Stimulated activated CD4-positive, alpha-beta T cell treated with anti-CD3 and anti-CD28 coated beads, Interleukin-4, amount 100 ng/mL, for 1 hour (primary cell): ENCODE measurements around the gene ILF3.
A peak's percentile ranks its signal among the peaks of the same experiment; 100 is the strongest.

ENCODE experiments used
- DNase-seq: peaks from one replicate; pipeline ENCODE4 v3.0.0-alpha.2; 2020

The ILF3 gene

DNA sequence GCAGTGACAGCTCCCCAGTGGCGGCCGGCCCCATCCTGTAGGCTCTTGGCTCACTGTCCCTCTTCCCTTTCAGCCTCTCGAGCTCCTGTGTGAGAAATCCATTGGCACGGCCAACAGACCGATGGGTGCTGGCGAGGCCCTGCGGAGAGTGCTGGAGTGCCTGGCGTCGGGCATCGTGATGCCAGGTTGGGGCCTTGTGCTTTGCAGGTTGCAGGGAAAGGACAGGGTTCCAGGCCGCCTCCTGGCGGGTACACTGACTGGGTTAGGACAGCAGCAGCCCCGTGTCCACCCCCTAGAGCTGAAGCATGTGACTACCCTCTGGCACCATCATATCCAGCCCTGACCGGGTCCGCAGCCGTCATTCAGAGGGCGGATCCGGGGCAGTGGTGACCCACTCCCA is 25.6 kb downstream of the ILF3 start:
- DNase-seq, result no peak

- no peak for DNase-seq
These were observed 26.5 kb downstream of the ILF3 start for GRCh38 chr19:10680545-10681135.

DNA sequence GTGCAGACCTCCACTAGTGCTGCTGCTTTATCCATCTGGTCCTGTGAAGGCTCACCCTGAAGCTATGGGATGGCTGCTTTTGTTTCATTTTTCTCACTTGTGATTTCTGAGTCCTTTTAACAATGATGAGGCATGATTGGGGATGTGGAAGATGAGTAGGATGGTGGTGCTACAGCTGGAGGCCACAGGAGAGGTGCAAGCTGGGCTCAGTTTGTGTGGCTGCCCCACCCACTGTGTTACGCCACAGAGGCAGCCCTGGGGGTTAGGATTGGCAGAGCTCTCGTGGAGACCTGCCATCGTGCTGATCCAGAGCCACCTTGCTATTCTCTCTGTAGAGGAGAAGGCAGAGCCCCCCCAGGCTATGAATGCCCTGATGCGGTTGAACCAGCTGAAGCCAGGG is 27.5 kb downstream of the ILF3 start:
- DNase-seq, result no peak

- DNase-seq, result no peak
These were observed 28.4 kb downstream of the ILF3 start for GRCh38 chr19:10682397-10683063.

DNA sequence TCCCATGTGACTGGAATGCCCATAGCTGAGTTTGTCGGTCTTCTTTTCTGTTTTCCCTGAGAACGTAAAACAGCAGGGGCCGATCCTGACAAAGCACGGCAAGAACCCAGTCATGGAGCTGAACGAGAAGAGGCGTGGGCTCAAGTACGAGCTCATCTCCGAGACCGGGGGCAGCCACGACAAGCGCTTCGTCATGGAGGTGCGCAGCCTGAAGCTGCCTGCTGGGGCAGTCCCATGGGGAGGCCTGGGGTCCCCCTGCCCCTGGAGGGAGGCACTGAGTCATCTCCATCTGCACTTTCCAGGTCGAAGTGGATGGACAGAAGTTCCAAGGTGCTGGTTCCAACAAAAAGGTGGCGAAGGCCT is 28.9 kb downstream of the ILF3 start:
- no peak for DNase-seq

DNA sequence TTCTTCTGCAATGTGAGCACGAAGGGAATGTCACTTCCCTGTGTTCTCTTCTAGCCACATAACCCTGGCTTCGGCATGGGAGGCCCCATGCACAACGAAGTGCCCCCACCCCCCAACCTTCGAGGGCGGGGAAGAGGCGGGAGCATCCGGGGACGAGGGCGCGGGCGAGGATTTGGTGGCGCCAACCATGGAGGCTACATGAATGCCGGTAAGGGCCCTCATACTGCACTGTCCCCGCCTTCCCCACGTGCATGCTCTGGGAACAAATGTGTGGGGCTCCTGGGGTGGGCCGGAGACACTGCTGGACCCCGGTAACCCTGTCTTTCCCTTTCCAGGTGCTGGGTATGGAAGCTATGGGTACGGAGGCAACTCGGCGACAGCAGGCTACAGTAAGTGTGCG is 29.4 kb downstream of the ILF3 start:
- DNase-seq, result no peak

GRCh38 chr19:10685210-10685609 is 31.1 kb downstream of the ILF3 start:
- no peak for DNase-seq

DNA sequence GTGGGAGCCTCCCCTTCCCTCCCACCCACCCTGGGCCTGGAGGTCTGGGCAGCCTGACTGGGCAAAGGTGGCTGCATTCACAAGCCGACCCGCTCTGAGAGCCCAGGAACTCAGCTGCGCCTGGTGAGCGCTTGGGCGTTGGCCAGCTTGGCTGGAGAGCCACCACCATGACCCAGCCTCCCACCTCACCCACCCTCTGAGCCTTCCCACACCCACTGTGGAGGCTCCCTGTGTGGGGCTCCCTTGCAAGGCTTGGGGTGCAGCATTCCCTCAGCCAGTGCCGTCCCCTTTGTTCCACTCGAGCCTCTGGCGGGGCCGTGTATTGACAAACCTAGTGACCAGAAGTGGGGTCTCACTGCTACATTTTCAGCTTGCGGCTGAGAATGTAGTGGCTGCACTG is 32.0 kb downstream of the ILF3 start:
- no peak for DNase-seq

GRCh38 chr19:10686661-10687517 is 32.7 kb downstream of the ILF3 start:
- DNase-seq, result no peak

GRCh38 chr19:10687518-10688288 is 33.6 kb downstream of the ILF3 start:
- no peak for DNase-seq

- DNase-seq, result no peak
These were observed 34.6 kb downstream of the ILF3 start for GRCh38 chr19:10688545-10689280.

DNA sequence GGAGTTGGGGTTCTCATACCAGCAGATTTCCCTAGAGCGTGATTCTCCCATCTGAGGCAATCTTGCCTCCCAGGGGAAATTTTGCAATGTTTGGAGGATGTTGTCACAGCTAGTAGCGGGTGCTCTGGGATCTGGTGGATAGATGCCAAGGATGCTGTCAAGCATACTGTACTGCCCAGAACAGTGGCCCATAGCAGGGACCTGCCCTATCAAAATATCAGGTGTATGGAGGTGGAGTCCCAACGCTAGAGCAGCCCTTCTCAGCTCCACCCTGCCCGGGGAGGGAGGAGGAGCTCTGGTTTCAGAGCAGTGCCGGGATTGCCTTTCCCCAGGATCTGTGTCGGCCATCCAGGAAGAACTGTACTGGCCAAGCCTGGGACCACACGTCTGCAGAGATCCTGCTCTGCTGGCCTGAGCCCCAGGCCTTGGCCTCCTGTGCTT is 36.2 kb downstream of the ILF3 start:
- no peak for DNase-seq

DNA sequence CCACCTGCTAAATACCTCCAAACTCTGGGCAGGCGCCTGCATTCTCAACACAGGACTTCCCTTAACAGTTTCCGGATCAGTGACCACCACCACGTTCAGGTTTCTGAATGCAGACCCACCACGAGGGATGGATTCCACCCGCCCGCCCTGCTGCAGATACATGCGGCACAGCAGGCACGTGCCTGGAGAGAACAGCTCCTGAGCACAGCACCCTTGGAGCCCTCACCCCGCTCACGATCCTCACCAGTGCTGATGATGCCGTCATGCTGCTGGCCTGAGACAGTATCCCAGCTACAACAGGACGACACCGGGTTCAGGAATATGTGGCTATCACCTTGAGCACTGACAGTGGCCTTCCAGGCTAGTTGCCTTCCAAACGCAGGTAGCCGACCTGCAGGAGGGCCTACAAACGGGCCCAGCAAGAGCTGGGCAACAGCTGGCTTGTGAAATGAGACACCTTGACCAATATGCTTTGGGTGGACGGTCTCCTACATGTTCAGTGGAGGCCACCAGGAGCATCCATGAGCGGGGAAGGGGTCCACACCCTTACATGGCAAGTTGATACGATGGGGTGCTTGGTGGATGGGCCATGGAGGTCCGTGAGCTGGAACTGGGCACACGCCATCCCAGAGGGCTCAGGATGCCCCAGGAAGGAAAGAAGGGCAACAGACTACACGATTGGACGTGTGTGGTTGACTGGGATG is 37.2 kb downstream of the ILF3 start:
- no peak for DNase-seq

GRCh38 chr19:10691883-10692282 is 37.7 kb downstream of the ILF3 start:
- no peak for DNase-seq

DNA sequence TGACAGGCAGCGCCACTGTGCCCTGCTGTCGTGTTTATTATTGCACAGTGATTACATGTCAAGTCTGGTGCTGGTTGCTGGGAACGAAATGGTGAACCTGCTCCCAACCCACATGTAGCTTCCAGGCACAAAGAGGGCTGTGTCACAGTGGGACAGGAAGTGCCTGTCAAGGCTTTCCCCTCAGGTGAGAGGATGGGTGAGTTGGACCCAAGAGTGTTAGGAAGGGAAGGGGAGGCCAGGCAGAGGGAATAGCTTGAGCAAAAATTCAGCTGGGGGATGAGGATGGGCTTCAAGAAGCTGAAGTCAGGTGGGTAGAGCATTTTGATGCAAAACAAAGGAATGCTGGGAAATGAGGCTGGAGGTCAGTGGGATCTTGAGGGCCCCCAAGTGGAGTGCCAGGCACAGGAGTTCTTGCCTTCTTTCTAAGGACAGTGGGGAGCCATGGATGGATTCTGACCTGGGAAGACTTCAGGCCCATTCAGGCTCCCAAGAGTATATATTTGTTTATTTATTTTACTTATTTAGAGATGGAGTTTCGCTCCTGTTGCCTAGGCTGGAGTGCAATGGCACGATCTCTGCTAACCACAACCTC is 38.6 kb downstream of the ILF3 start:
- no peak for DNase-seq

DNA sequence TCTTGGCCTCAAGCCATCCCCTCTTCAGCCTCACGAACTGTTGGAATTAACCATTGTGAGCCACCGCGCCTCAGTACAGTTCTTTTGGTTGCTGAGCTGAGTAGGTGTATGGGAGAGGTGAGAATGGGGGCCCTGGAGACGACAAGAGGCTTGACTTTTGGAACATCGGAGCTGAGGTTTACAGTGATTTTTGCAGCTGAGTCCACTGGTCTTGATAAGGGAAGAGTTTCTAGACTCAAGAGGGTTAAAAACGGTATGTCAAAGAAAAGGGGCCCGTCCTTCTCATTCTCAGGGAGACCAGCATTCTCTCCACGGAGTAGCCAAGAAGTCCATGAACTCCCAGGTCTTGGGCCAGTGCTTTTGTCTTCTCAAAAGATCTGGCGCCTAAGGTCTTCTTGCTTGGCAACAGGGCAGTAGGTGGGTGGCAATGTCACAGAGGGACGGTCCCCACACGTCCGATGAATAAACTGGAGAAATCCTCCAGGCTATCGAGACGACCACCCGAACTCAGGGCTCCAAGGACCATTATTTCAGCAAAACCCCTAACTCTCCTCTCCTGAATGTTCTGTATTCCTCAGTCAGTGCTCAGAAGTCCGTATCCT is 40.7 kb downstream of the ILF3 start:
- no peak for DNase-seq

GRCh38 chr19:10695401-10696398 is 41.6 kb downstream of the ILF3 start:
- DNase-seq, result peak; percentile 86

DNA sequence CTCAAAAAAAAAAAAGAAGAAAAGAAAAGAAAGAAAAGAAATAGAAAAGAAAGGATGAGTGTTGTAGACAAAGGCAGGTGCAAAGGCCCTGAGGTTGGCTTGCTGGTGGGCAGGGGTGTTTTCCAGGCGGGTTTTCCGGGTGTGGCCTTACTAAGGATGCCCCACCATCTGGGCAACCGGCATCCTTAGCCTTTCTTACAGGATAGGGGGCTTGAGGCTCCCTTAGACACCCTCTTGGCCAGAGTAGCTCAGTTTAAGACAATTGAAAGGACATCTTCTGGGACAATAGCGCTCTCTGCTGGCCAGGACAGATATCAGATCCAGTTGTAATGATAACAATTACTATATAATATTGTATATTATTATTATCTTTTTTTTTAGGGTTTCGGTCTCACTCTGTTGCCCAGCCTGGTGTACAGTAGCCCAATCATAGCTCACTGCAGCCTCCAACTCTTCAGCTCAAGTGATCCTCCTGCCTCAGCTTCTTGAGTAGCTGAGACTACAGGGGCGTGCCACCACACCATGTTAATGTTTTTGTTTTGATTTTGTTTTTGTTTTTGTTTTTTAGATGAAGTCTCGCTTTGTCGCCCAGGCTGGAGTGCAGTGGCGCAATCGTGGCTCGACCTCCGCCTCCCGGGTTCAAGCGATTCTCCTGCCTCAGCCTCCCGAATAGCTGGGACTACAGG is 45.6 kb downstream of the ILF3 start:
- peak; percentile 67 for DNase-seq

DNA sequence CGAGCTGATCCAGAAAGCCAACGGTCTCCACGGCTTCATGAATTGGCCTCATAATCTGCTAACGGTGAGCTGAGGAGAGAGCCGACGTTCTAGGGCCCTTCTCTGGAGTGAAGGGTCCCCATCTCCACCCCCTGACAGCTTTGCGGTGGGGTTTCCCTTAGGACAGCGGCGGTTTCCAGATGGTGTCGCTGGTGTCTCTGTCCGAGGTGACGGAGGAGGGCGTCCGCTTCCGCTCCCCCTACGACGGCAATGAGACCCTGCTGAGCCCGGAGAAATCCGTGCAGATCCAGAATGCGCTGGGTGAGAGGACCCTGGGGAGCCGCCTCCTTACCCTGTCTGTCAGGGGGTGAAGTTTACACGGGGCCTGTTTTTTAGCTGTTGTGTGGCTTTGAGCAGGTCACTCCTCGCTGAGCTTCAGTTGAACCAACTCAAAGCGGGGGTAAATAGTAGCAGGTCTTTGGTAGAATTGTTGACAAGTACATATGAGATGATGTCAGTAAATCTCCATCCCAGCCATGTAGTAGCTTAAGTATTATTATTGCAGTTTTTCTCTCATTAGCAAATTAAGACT is 47.9 kb downstream of the ILF3 start:
- DNase-seq, result peak; percentile 28
